Cardiac septum (tissue), 1 donor: Measurements from ENCODE around the gene FIP1L1. TPM values are rescaled to one million over a fixed set of nuclear protein-coding genes. Genes with fewer than 3 reads are reported as not detected.

Experiments used
- DNase-seq: peaks from one replicate; pipeline ENCODE4 v3.0.0-alpha.2; 2020; ENCODE audit warnings: low spot score
- intact Hi-C: fragments of 100-400 bp; cut with DNase I; formaldehyde crosslinking; loops from one replicate; pipeline ENCODE4 v1.14.0; 2022
- total RNA-seq: library from RNA; stranded (reverse); fragmentation: NEBNext Ultra II Directional; extraction: Animal tissue kit (Norgen Biotek cat#: 25700); gene quantifications from one replicate; pipeline ENCODE4 v1.2.1, GENCODE V29; 2021
- donor health status: DM: no; HTN: no; CAD: no.

FIP1L1 gene
- total RNA-seq, 1 donor from 2014 or later: 39.2 TPM

DNA sequence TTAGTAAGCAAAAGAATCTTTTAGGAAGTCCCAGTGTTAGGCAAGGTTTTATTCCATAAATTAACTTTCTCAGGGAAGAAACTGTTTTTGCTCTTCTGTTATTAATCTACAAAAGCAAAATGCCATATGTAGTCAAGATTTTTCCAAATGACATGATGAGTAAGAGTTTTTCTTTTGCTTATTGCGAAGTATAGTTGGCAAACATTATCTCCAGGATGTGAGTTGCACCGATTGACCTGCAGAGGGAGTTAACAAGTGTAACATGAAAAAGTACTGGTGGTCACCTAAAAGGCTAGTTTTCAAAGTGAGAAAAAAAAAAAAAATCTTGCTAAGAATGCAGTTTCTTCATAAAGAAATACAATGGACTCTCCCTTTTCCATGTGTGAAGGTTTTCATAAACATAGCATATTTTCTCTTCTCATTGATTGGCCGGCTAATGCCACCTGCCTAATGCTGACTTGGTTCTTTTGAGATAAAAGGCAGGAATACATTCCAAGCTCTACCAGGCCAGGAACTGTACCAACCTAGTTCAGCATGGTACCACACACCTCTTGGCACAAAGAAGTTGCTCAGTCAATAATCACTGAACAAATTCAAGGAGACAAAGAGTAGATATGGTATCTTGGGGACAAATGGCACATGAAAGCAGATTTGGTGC, 113.7 kb downstream of the FIP1L1 start:
- no peak for DNase-seq
- intact Hi-C loops: no loop called here

DNA sequence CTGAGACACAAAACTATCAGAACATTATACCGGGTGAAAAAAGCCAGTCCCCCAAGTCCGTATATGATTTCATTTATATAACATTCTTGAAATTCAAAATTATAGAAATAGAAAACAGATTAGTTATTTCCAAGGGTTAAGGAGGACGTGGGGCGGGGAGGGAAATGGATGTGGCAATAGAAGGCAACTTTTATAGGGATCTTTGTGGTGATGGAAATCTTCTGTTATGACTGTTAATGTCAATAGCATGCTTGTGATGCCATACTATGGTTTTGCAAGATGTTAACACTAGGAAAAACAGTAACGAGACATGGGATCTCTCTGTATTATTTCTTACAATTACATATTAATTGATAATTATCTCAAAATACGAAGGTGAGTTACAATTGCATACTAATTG, 117.4 kb downstream of the FIP1L1 start:
- no peak for DNase-seq
- intact Hi-C loops: loop anchor here (5.0 kb wide), 1 partner anchor 412 kb away; no protein-coding TSS in a partner anchor

DNA sequence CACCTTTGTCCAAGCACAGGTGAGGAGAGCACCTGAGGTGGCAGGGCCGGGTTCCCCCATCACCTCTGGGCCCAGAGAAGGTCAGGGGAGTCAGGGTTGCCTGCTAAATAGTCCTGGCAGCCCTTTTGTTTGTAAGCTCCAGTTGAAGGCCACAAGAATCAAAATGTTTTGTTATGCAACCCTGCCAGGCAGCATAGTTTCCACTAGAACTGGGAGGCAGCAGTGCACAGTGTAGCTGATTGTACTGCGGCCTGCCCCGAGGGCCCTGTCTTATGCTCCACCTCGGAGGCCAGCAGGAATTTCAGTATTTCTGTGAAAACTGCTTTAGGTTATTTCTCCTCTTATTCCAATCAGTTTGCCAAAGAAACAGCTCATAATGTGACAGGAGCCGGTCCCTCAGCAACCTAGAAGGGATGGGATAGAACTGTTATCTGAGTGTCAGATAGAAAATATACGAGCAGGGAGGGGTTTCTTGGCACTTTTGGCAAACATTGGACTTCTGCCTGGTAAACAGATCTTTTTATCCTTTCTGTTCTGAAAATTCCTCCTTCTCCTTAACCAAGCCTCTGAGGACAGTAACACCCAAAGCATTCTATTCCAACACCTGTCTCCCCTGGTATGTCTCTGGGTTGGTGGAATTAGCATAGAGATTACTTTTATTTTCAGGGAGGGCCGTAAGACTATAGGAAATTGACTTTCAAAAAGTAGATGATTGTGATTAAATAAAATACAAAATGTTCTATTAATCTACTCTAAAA, 120.2 kb downstream of the FIP1L1 start:
- intact Hi-C loops: loop anchor here (5.0 kb wide), 1 partner anchor 410 kb away; no protein-coding TSS in a partner anchor
- no peak for DNase-seq

DNA sequence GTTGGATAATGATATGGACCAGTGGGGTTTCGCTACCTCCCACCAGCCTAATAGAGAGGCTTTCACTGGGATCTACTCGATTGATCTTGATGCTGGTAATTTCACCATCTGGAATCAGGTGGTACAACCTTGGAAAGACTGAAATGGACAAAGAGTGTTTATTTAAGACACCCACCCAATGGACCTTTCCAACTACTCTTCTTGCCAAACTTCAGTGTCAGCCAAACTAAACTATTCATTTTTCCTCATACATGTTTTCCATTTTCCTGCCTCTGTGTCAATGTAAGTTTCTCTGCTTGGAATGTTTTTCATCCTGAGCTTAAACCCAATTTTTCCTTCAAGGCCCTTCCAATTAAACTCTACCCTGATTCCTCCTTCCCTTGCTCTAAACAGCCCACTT, 121.3 kb downstream of the FIP1L1 start:
- DNase-seq: no peak
- intact Hi-C loops: loop anchor here (5.0 kb wide), 1 partner anchor 409 kb away; no protein-coding TSS in a partner anchor

DNA sequence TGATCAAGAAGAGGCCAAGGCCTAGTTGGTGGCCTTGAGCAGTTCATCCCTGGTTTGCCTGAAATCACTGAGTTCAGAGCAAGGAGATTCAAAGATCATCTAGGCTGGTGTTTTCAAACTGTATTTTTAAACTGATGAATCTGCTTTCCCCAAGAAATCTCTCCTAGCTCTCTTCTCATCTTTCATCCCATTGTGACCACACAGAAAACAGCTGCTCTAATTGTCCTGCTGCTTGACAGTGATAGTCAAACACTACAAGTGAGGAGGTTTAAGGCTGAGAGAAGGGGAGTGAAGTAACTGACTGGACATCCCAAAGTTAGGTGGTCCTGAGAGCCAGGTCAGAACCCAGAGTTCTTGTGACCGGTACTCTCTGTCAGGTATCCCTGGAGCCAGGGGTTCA, 122.3 kb downstream of the FIP1L1 start:
- intact Hi-C loops: loop anchor here (5.0 to 10.0 kb wide), 2 partner anchors 355 to 408 kb away; no protein-coding TSS in a partner anchor

DNA sequence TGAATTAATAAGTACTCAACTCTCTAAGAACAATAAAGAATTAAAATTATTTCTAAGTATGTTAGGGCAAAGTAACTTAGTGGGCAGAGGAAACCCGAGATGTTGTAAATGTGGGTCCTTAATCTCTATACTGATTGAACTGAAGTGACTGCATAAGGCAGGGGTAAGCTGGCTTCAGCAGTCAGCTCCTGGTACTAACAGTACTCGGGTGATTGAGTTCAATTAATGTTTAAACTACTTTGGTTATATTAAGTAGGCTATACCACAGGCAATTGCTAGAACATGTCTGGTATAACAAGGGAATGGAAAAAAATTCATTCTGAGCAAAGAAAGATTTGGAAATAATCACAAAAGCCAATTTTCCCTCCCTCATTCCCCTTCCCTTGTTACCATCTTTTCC, 123.1 kb downstream of the FIP1L1 start:
- DNase-seq: no peak
- intact Hi-C loops: loop anchor here (10.0 kb wide), 1 partner anchor 354 kb away; no protein-coding TSS in a partner anchor

More for the DNA sequence above, 122.3 kb downstream of the FIP1L1 start:
- no peak for DNase-seq

DNA sequence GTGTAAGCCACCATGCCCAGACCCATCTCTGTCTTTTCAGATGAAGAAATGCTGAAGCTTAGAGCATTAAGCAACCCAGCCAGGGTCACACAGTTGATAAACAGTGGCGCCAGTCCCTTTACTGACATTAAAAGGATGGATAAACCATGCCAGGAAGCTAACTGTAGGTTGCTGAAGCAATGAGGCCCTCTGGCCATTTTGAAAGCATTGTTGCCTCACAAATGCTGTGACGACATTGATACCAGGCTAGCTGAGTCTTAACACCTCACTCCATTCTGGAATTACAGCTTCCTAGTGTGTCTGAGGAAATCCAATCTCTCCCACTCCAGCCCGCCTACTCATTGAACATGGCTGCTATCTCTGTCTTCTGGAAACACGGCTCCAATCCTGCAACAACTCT, 124.1 kb downstream of the FIP1L1 start:
- intact Hi-C loops: loop anchor here (10.0 kb wide), 1 partner anchor 353 kb away; no protein-coding TSS in a partner anchor
- DNase-seq: no peak

DNA sequence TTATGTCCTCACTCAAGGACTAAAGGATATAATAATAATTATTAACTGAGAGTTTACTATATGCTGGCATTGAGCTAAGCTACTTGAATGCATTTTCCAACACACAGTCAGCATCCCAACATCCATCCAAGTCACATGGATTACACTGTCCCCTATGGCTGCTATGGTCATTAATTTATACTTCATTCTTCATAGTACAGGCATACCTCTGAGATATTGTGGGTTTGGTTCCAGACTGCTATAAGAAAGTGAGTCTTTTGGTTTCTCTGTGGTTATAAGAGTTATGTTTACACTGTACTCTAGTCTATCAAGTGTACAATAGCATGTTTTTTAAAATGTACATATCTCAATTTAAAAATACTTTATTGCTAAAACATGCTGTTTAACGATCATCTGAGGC, 124.7 kb downstream of the FIP1L1 start:
- no peak for DNase-seq
- intact Hi-C loops: loop anchor here (10.0 kb wide), 1 partner anchor 353 kb away; no protein-coding TSS in a partner anchor

DNA sequence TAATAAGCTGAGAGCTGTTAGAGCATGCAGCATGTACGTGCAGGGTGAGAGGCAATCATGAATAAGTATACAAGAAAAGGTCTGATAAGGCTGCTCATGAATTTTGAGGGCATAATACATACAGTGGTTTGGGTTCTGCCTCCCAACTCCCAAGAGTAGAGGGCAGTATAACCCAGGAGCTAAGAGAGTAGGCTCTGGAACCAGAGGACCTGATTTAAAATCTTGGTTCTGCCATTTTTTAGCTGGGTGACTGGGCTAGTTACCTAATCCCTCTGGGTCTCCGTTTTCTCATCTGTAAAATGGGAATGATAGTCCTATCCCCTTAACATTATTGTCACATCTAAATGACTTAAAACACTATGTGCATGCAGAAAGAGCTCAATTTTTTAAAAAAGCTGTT, 128.5 kb downstream of the FIP1L1 start:
- intact Hi-C loops: loop anchor here (5.0 to 10.0 kb wide), 3 partner anchors 196 to 711 kb away; no protein-coding TSS in a partner anchor
- DNase-seq: no peak

DNA sequence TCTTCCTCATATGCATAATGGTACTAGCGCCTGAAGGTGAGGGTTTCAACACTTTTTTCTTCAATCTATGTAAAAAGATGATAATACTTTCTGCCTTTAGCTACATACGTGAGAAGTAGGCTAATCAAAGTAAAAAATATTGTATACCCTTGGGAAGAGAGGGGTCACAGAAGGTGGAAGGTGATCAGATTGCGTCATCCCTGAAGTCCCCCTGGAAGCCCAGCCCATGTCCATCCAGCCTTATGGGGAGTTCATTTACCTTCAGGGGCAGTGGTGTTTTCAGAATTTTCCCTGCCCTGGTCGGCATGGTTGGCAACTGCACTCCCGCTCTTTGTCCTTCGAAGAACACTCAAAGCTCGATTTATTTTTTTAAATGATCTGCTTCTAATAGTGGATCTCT, 129.6 kb downstream of the FIP1L1 start:
- DNase-seq: no peak
- intact Hi-C loops: loop anchor here (5.0 to 10.0 kb wide), 3 partner anchors 195 to 710 kb away; no protein-coding TSS in a partner anchor

DNA sequence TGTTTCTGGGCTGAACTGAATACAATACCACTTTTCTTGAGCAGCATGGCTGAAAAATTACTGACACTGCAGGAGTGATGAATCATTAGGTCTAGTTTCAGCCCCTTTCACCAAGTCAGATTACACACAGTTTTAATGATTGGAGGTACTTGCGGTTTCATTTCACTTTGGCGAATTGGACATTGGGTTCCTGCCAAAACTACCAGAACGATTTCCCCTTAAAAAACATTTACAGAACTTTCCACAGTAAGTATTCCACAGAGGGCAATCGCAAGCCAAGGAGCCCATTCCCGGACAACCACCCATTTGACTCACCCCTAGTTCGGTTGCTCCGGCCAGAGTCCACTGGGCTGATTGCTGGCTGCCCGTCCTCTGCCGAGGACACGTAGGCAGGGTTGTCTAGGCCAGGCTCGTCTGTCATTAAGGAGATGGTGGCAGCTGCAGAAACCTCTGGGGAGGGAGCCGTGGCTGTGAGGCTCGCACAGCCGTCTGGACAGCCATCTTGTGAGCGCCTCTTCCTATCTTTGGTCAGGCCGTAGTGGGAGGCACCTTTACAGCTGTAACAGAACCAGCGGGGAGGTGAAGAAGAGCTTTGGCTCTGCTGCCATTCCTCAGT, 130.3 kb downstream of the FIP1L1 start:
- intact Hi-C loops: loop anchor here (5.0 to 10.0 kb wide), 3 partner anchors 195 to 710 kb away; no protein-coding TSS in a partner anchor
- peak; percentile 80 for DNase-seq

DNA sequence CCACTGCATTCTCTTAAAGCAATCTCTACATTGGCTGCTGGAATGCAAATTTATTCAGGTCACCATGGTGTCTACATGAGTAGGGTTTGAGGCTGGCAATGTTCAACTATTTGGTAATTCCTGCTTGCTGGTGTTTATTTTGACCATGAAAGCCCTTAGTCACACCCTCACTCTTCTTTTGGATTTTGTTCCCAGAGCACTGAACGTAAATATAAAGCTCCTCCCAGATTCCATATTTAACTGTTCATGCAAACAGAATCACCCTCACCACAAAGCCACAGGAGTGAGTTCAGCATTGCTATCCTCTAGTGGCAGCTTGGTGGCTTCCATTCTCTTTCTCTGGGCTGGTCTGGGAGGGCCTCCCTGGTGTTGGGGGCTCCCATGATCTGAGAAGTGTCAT, 131.0 kb downstream of the FIP1L1 start:
- DNase-seq: no peak

DNA sequence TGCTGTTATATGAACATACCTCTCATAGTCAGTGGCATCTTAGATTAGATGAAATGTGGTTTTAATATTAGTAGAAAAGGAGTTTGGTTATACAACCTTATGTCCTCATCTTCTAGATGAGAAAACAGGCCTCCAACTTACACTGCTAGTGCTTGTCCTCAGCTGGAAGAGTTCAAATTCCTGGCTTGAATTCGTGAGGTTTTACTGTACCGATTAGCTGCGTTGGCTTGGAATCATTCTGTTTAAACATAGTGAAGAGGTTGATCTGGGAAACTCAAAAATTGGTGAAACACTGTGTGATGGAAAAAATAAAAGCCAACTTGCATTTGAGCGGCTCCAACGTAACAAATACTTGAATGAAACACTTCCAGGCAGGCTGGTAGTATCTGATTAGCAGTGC, 132.9 kb downstream of the FIP1L1 start:
- intact Hi-C loops: no loop called here
- no peak for DNase-seq

More for the DNA sequence above, 131.0 kb downstream of the FIP1L1 start:
- intact Hi-C loops: loop anchor here (5.0 to 10.0 kb wide), 3 partner anchors 194 to 709 kb away; no protein-coding TSS in a partner anchor

Other genes starting within 250 kb of the FIP1L1 start
- 9.7 TPM for gene SCFD2, start 11.6 kb upstream of the FIP1L1 start, total RNA-seq
- gene LNX1, start 213.8 kb downstream of the FIP1L1 start, total RNA-seq: 1.8 TPM